K562 (cell line): Measurements from ENCODE around the gene GAPDHS. TPM values are rescaled to one million over a fixed set of nuclear protein-coding genes. Genes with fewer than 3 reads are reported as not detected.

Source experiments
- AFF1 ChIP-seq, 2 experiments: fragments of 450-650 bp; IDR thresholded peaks; 2 replicates each; pipeline ENCODE4 v1.6.1; 2018; ENCODE audit warnings: mild to moderate bottlenecking in 2 of 2, low read depth in 1 of 2; ENCODE audit not compliant: partially characterized antibody in 2 of 2
- CBFA2T2 ChIP-seq: fragments of 450-650 bp; conservative IDR thresholded peaks from 2 replicates; pipeline ENCODE4 v1.6.1; 2017; ENCODE audit warnings: mild to moderate bottlenecking
- CCNT2 ChIP-seq: IDR thresholded peaks from 2 replicates; pipeline ENCODE4 v1.6.1; 2011; ENCODE audit warnings: borderline replicate concordance, low read depth, mild to moderate bottlenecking, moderate library complexity, mixed read lengths, low read length; ENCODE audit not compliant: insufficient read length; ENCODE audit errors: extremely low read depth
- CSDE1 ChIP-seq, 2 experiments: fragments of 450-650 bp; IDR thresholded peaks; 2 replicates each; pipeline ENCODE4 v1.6.1; 2016; ENCODE audit warnings: mild to moderate bottlenecking in 1 of 2
- E2F5 ChIP-seq: sonication (generic); formaldehyde crosslinking; IDR thresholded peaks from 2 replicates; pipeline ENCODE4 v1.8.0; 2022; ENCODE audit warnings: mild to moderate bottlenecking, missing genetic modification reagents
- FOXA3 ChIP-seq, 2 experiments: fragments of 450-650 bp in 1 of 2; sonication (generic) in 1 of 2; formaldehyde crosslinking; IDR thresholded peaks in 1 of 2; conservative IDR thresholded peaks in 1 of 2; 2 replicates each; pipeline versions ENCODE4 v1.4.0 to v1.8.0; 2020 to 2022; ENCODE audit warnings: mild to moderate bottlenecking in 2 of 2, missing genetic modification reagents in 1 of 2
- FOXK2 ChIP-seq, 2 experiments: fragments of 450-650 bp; IDR thresholded peaks in 1 of 2; conservative IDR thresholded peaks in 1 of 2; 2 replicates each; pipeline ENCODE4 v1.6.1; 2016; ENCODE audit warnings: low read depth in 2 of 2, mild to moderate bottlenecking in 1 of 2
- NCOA2 ChIP-seq, 2 experiments: fragments of 450-650 bp; IDR thresholded peaks; 2 replicates each; pipeline ENCODE4 v1.6.1; 2018; ENCODE audit warnings: mild to moderate bottlenecking in 2 of 2, moderate library complexity in 1 of 2; ENCODE audit not compliant: partially characterized antibody in 2 of 2
- PHF20 ChIP-seq: fragments of 450-650 bp; IDR thresholded peaks from 2 replicates; pipeline ENCODE4 v1.6.1; 2018; ENCODE audit not compliant: partially characterized antibody
- RB1 ChIP-seq: fragments of 450-650 bp; IDR thresholded peaks from 2 replicates; pipeline ENCODE4 v1.6.1; 2017; ENCODE audit warnings: low read depth, mild to moderate bottlenecking
- SLC30A9 ChIP-seq: fragments of 250-450 bp; sonication (Bioruptor Pico); IDR thresholded peaks from 2 replicates; pipeline ENCODE4 v1.8.0; 2022; ENCODE audit warnings: mild to moderate bottlenecking, moderate library complexity
- SUPT5H ChIP-seq: fragments of 450-650 bp; IDR thresholded peaks from 2 replicates; pipeline ENCODE4 v1.6.1; 2016
- TCF15 ChIP-seq: fragments of 250-450 bp; sonication (Bioruptor Pico); IDR thresholded peaks from 2 replicates; pipeline ENCODE4 v1.8.0; 2022; ENCODE audit warnings: moderate library complexity, mild to moderate bottlenecking, inconsistent platforms
- TCF3 ChIP-seq: sonication (generic); formaldehyde crosslinking; IDR thresholded peaks from 2 replicates; pipeline ENCODE4 v1.4.0; 2020; ENCODE audit warnings: mild to moderate bottlenecking, missing genetic modification reagents
- ZNF143 ChIP-seq: sonication (generic); formaldehyde crosslinking; IDR thresholded peaks from 2 replicates; pipeline ENCODE4 v1.9.0; 2022; ENCODE audit warnings: mild to moderate bottlenecking, missing genetic modification reagents
- ZNF212 ChIP-seq: fragments of 450-650 bp; formaldehyde crosslinking; IDR thresholded peaks from 2 replicates; pipeline ENCODE4 v1.4.0; 2020; ENCODE audit warnings: mild to moderate bottlenecking
- ZNF518B ChIP-seq: fragments of 250-450 bp; sonication (Bioruptor Pico); IDR thresholded peaks from 2 replicates; pipeline ENCODE4 v1.5.0; 2021; ENCODE audit warnings: mild to moderate bottlenecking, moderate library complexity
- ZNF644 ChIP-seq: fragments of 200-800 bp; sonication (Bioruptor generic); IDR thresholded peaks from 2 replicates; pipeline ENCODE4 v1.6.1; 2016; ENCODE audit warnings: low read depth, missing genetic modification characterization, missing compliant biosample characterization
- polyA plus RNA-seq, 8 experiments: library from polyadenylated mRNA; depleted of rRNA in 4 of 8; stranded (reverse) in 5 of 8; unstranded in 3 of 8; fragments of >200 nt; fragmentation: Nextera tagmentation in 2 of 8; fragmentation: Illumina TruSeq in 1 of 8; extraction: Ambion mirVana in 2 of 8; extraction: Trizol in 1 of 8; gene quantifications; 2 replicates each; pipeline versions ENCODE4 v1.2.1 to v1.2.3, GENCODE V29; 2011 to 2014; ENCODE audit warnings: inconsistent platforms in 1 of 8, missing spikeins in 1 of 8
- total RNA-seq, 7 experiments: library from RNA; depleted of rRNA in 6 of 7; stranded (reverse); fragments of >200 nt in 6 of 7; fragmentation: Illumina TruSeq in 2 of 7; extraction: Trizol in 2 of 7; gene quantifications; 2 replicates each; pipeline versions ENCODE4 v1.2.1 to v1.2.3, GENCODE V29; 2011 to 2021; ENCODE audit warnings: low replicate concordance in 1 of 7

GAPDHS gene
- total and polyA plus RNA-seq, 9 of the 15 experiments (the other 6 are each of a cell fraction or from before 2014, with no cell fraction given), result 0.08 to 0.12 TPM; not detected in 7

- no peak for TF ChIP-seq TCF3
- TF ChIP-seq SLC30A9 (CRISPR knock-in tag), result no peak
- TF ChIP-seq AFF1 (IDR thresholded peaks at IDR 0.05; ENCODE audit: low read depth in 1 of 2, partially characterized antibody in 2 of 2), result peak in 1 of 2 experiments; percentile 80
- TF ChIP-seq PHF20, result peak; percentile 84
- 0 out of 4 replicates have a peak, but pooled peaks of 1 of the 2 experiments have one; percentile 38 for TF ChIP-seq FOXA3 (CRISPR knock-in tag; conservative IDR thresholded peaks at IDR 0.05 in 1 of 2, IDR thresholded peaks at IDR 0.05 in 1 of 2)
- peak; percentile 90 for TF ChIP-seq ZNF143 (CRISPR knock-in tag)
- peak; percentile 60 for TF ChIP-seq CCNT2
- peak; percentile 81 for TF ChIP-seq RB1
- TF ChIP-seq CBFA2T2, result 0 out of 2 replicates have a peak, but pooled peaks have one; percentile 19
- TF ChIP-seq ZNF518B, result no peak
- no peak for TF ChIP-seq TCF15 (CRISPR knock-in tag)
- no peak for TF ChIP-seq ZNF212 (CRISPR knock-in tag)
- peak; percentile 88 for TF ChIP-seq SUPT5H
- no peak for TF ChIP-seq NCOA2 (IDR thresholded peaks at IDR 0.05; ENCODE audit: partially characterized antibody in 2 of 2)
- TF ChIP-seq FOXK2 (conservative IDR thresholded peaks at IDR 0.05 in 1 of 2, IDR thresholded peaks at IDR 0.05 in 1 of 2; ENCODE audit: low read depth in 2 of 2), result 0 out of 4 replicates have a peak, but pooled peaks of 1 of the 2 experiments have one; percentile 11
- no peak for TF ChIP-seq E2F5 (CRISPR knock-in tag)
- TF ChIP-seq ZNF644 (tag), result no peak
- peak in 1 of 2 experiments; percentile 67; a peak in 1 of 4 replicates for TF ChIP-seq CSDE1 (IDR thresholded peaks at IDR 0.05)
These were observed 12.0 kb downstream of the GAPDHS start, which contains the start of gene TMEM147 (continued) for GRCh38 chr19:35545001-35545854.
